ENCODE results near the gene MICALL2.

Gene MICALL2

GRCh38 chr7:1458683-1459511 lies at the start of gene MICALL2:
Gene MICALL2, minus strand, starts transcription at chr7:1459470. Its CDS starts 144 bp downstream, at chr7:1459326.
- DNase-seq, result peak; percentile 59

- DNase-seq, result no peak
Observed at GRCh38 chr7:1508277-1508758, 49.0 kb upstream of the MICALL2 start.

GRCh38 chr7:1505731-1506550 lies 46.7 kb upstream of the MICALL2 start:
- DNase-seq, result no peak

GRCh38 chr7:1503816-1504775 lies 44.8 kb upstream of the MICALL2 start, which contains the start of gene INTS1:
Gene INTS1, minus strand, starts transcription at chr7:1504389. Its CDS starts 429 bp downstream, at chr7:1503960.
- DNase-seq, result peak; percentile 84

- no peak for DNase-seq
Observed at GRCh38 chr7:1503390-1503789, 44.1 kb upstream of the MICALL2 start.

- no peak for DNase-seq
Observed at GRCh38 chr7:1502845-1503244, 43.6 kb upstream of the MICALL2 start.

GRCh38 chr7:1501487-1502270 lies 42.4 kb upstream of the MICALL2 start:
- no peak for DNase-seq

- no peak for DNase-seq
Observed at GRCh38 chr7:1500064-1500807, 41.0 kb upstream of the MICALL2 start.

- no peak for DNase-seq
Observed at GRCh38 chr7:1499367-1500029, 40.2 kb upstream of the MICALL2 start.

GRCh38 chr7:1498370-1499305 lies 39.4 kb upstream of the MICALL2 start:
- DNase-seq, result no peak

GRCh38 chr7:1497293-1497927 lies 38.1 kb upstream of the MICALL2 start:
- no peak for DNase-seq

- no peak for DNase-seq
Observed at GRCh38 chr7:1496531-1497292, 37.4 kb upstream of the MICALL2 start.

GRCh38 chr7:1495564-1496242 lies 36.4 kb upstream of the MICALL2 start:
- DNase-seq, result no peak

GRCh38 chr7:1494866-1495563 lies 35.7 kb upstream of the MICALL2 start:
- no peak for DNase-seq

GRCh38 chr7:1494447-1494846 lies 35.2 kb upstream of the MICALL2 start:
- DNase-seq, result no peak

- no peak for DNase-seq
Observed at GRCh38 chr7:1493571-1493970, 34.3 kb upstream of the MICALL2 start.

GRCh38 chr7:1493129-1493528 lies 33.9 kb upstream of the MICALL2 start:
- no peak for DNase-seq
